SU-DHL-6 (cell line): ENCODE results near the gene TUFT1.

Experiments used
- CTCF ChIP-seq: fragments of 200-600 bp; sonication (generic); IDR thresholded peaks from one replicate; pipeline ENCODE4 v1.5.1; 2017; ENCODE audit warnings: antibody characterized with exemption, mild to moderate bottlenecking, low read length, moderate library complexity; ENCODE audit not compliant: insufficient read depth, poor library complexity, severe bottlenecking
- EZH2phosphoT487 ChIP-seq: fragments of 200-600 bp; sonication (generic), shearing (Covaris generic); conservative IDR thresholded peaks from 2 replicates; pipeline ENCODE4 v1.6.1; 2018; ENCODE audit warnings: mild to moderate bottlenecking, antibody characterized with exemption, low read length, moderate library complexity, mixed read lengths

GRCh38 chr1:151545542-151545941, 5.4 kb downstream of the TUFT1 start:
- TF ChIP-seq CTCF (no peak), EZH2phosphoT487 (no peak)
